ENCODE data around the gene GALE. TPM values are rescaled to one million over a fixed set of nuclear protein-coding genes. Genes with fewer than 3 reads are reported as not detected.

The GALE gene
- total and polyA plus RNA-seq, 2 of the 13 experiments (the other 11 are each of a cell fraction or from before 2014, with no cell fraction given), result 85.2 to 88.4 TPM

- no peak for TF ChIP-seq REST (IDR thresholded peaks at IDR 0.05; ENCODE audit: borderline replicate concordance in 1 of 2, low read depth in 1 of 2, low read length in 2 of 2)
- TF ChIP-seq PPARG (CRISPR knock-in tag; conservative IDR thresholded peaks at IDR 0.05), result peak; percentile 12; the same call in 1 of the 2 replicates
- TF ChIP-seq ZNF546 (CRISPR knock-in tag; conservative IDR thresholded peaks at IDR 0.05), result no peak
- TF ChIP-seq SOX6 (IDR thresholded peaks at IDR 0.05), result no peak
- 0 out of 2 replicates have a peak, but pooled peaks have one; percentile 25 for TF ChIP-seq SOX6 (CRISPR knock-in tag; IDR thresholded peaks at IDR 0.05)
- TF ChIP-seq ZNF572 (CRISPR knock-in tag; IDR thresholded peaks at IDR 0.05), result no peak
- TF ChIP-seq PLRG1 (conservative IDR thresholded peaks at IDR 0.05), result no peak
- TF ChIP-seq MLX (CRISPR knock-in tag; IDR thresholded peaks at IDR 0.05), result no peak
- no peak for TF ChIP-seq ZBTB3 (CRISPR knock-in tag; IDR thresholded peaks at IDR 0.05; ENCODE audit: borderline replicate concordance, low read depth)
- TF ChIP-seq IKZF5 (CRISPR knock-in tag; IDR thresholded peaks at IDR 0.05), result no peak
- TF ChIP-seq RFX3 (CRISPR knock-in tag; IDR thresholded peaks at IDR 0.05), result no peak
- TF ChIP-seq DMTF1 (CRISPR knock-in tag; IDR thresholded peaks at IDR 0.05), result no peak
- peak; percentile 19; the same call in 1 of the 2 replicates for TF ChIP-seq ZNF331 (CRISPR knock-in tag; IDR thresholded peaks at IDR 0.05)
- TF ChIP-seq ZNF883 (CRISPR knock-in tag; IDR thresholded peaks at IDR 0.05; ENCODE audit: not compliant biosample characterization), result no peak
- TF ChIP-seq TOPORS (CRISPR knock-in tag; IDR thresholded peaks at IDR 0.05), result no peak
- no peak for TF ChIP-seq CEBPB (IDR thresholded peaks at IDR 0.05; ENCODE audit: borderline replicate concordance, low read depth, low read length)
- TF ChIP-seq ZNF362 (CRISPR knock-in tag; IDR thresholded peaks at IDR 0.05; ENCODE audit: borderline replicate concordance), result no peak
- no peak for TF ChIP-seq ZNF589 (CRISPR knock-in tag; conservative IDR thresholded peaks at IDR 0.05)
- peak; percentile 48; the same call in 1 of the 2 replicates for TF ChIP-seq ZMYM4 (CRISPR knock-in tag; IDR thresholded peaks at IDR 0.05)
- TF ChIP-seq ZSCAN22 (CRISPR knock-in tag; IDR thresholded peaks at IDR 0.05), result no peak
- no peak for TF ChIP-seq ZNF629 (CRISPR knock-in tag; conservative IDR thresholded peaks at IDR 0.05)
Observed at GRCh38 chr1:23809751-23810171, 9.2 kb upstream of the GALE start (continued).
